ENCODE data around the gene SIK2.
A peak's percentile ranks its signal among the peaks of the same experiment; 100 is the strongest.
"Not testable (repeated sequence)": the region's sequence is repeated elsewhere in the genome, so short reads cannot be mapped to it uniquely, and the experiment has no call there.

The SIK2 gene

GRCh38 chr11:111714522-111714921, 112.3 kb downstream of the SIK2 start:
- intact Hi-C loops (cut with DNase I), result no loop called here
- no peak for DNase-seq

- intact Hi-C loops (cut with DNase I), result no loop called here
Observed at GRCh38 chr11:111715142-111715816, 113.0 kb downstream of the SIK2 start.

GRCh38 chr11:111717660-111718059, 115.4 kb downstream of the SIK2 start:
- intact Hi-C loops (cut with DNase I); DNase-seq: not testable (repeated sequence)

More at GRCh38 chr11:111715142-111715816, 113.0 kb downstream of the SIK2 start:
- no peak for DNase-seq

- intact Hi-C loops (cut with DNase I), result no loop called here
- peak in 12 of 42 donors; percentile 19 to 74 (median 46) for DNase-seq
Observed at GRCh38 chr11:111718436-111718835, 116.2 kb downstream of the SIK2 start.

GRCh38 chr11:111718859-111719258, 116.6 kb downstream of the SIK2 start:
- DNase-seq, result no peak
- intact Hi-C loops (cut with DNase I), result no loop called here

GRCh38 chr11:111719379-111719778, 117.1 kb downstream of the SIK2 start:
- no peak for DNase-seq
- intact Hi-C loops (cut with DNase I), result no loop called here

GRCh38 chr11:111720801-111721494, 118.7 kb downstream of the SIK2 start:
- intact Hi-C loops (cut with DNase I), result no loop called here
- no peak for DNase-seq

GRCh38 chr11:111722501-111722900, 120.3 kb downstream of the SIK2 start:
- intact Hi-C loops (cut with DNase I), result no loop called here
- DNase-seq, result peak in 5 of 42 donors; percentile 18 to 51 (median 40)

GRCh38 chr11:111723595-111723994, 121.3 kb downstream of the SIK2 start:
- intact Hi-C loops (cut with DNase I), result no loop called here
- peak in 11 of 42 donors; percentile 24 to 64 (median 47) for DNase-seq

- no peak for DNase-seq
- intact Hi-C loops (cut with DNase I), result no loop called here
Observed at GRCh38 chr11:111724615-111725129, 122.4 kb downstream of the SIK2 start.

- intact Hi-C loops (cut with DNase I), result no loop called here
Observed at GRCh38 chr11:111725621-111726020, 123.4 kb downstream of the SIK2 start.

GRCh38 chr11:111726301-111726713, 124.1 kb downstream of the SIK2 start:
- no peak for DNase-seq
- intact Hi-C loops (cut with DNase I), result no loop called here

More at GRCh38 chr11:111725621-111726020, 123.4 kb downstream of the SIK2 start:
- no peak for DNase-seq

GRCh38 chr11:111727431-111727830, 125.2 kb downstream of the SIK2 start:
- intact Hi-C loops (cut with DNase I), result no loop called here
- peak in 23 of 42 donors; percentile 20 to 82 (median 58) for DNase-seq

- intact Hi-C loops (cut with DNase I), result no loop called here
- peak in 5 of 42 donors; percentile 17 to 50 (median 39) for DNase-seq
Observed at GRCh38 chr11:111729071-111729830, 127.0 kb downstream of the SIK2 start.

GRCh38 chr11:111729831-111730311, 127.6 kb downstream of the SIK2 start:
- peak in 7 of 42 donors; percentile 18 to 57 (median 40) for DNase-seq
- intact Hi-C loops (cut with DNase I), result no loop called here

GRCh38 chr11:111730871-111731591, 128.8 kb downstream of the SIK2 start:
- peak in 27 of 42 donors; percentile 21 to 75 (median 55) for DNase-seq
- intact Hi-C loops (cut with DNase I), result no loop called here

GRCh38 chr11:111731821-111732220, 129.6 kb downstream of the SIK2 start:
- DNase-seq, result peak in 2 of 42 donors; percentile 14 to 22
- intact Hi-C loops (cut with DNase I), result loop anchor here (2.0 kb wide), 1 partner anchor 129 kb away; the partner anchor contains the start of gene SIK2

GRCh38 chr11:111733016-111733415, 130.8 kb downstream of the SIK2 start:
- intact Hi-C loops (cut with DNase I), result loop anchor here (2.0 kb wide), 1 partner anchor 130 kb away; the partner anchor contains the start of gene SIK2
- peak in 11 of 42 donors; percentile 15 to 70 (median 35) for DNase-seq
